Skeletal muscle satellite cell (primary cell): ENCODE data around the gene KDM2B.

Experiments
- H3K27me3 ChIP-seq: 2 replicates; pipeline ENCODE4 v1.7.0; 2013; ENCODE audit warnings: low read length; ENCODE audit not compliant: control insufficient read depth, insufficient read depth
- H3K36me3 ChIP-seq: 2 replicates; pipeline ENCODE4 v1.7.0; 2013; ENCODE audit warnings: mild to moderate bottlenecking, control low read depth, low read length; ENCODE audit not compliant: insufficient read depth
- H3K4me1 ChIP-seq: 2 replicates; pipeline ENCODE4 v1.7.0; 2013; ENCODE audit warnings: low read length; ENCODE audit not compliant: control insufficient read depth, insufficient read depth
- H3K4me2 ChIP-seq: 2 replicates; pipeline ENCODE4 v1.7.0; 2013; ENCODE audit warnings: mild to moderate bottlenecking, low read length
- H3K4me3 ChIP-seq: 2 replicates; pipeline ENCODE4 v1.7.0; 2013; ENCODE audit warnings: low read length
- H3K9ac ChIP-seq: 2 replicates; pipeline ENCODE4 v1.7.0; 2013; ENCODE audit warnings: mild to moderate bottlenecking, low read depth, low read length, moderate library complexity
- H3K9me3 ChIP-seq: replicated peaks from 2 replicates; pipeline ENCODE4 v1.7.0; 2013; ENCODE audit warnings: mild to moderate bottlenecking, control low read depth, low read length

The KDM2B gene

GRCh38 chr12:121549075-121549474 is 31.7 kb downstream of the KDM2B start:
- H3K4me3 ChIP-seq, result no peak overlapping the region
- no peak overlapping the region for H3K4me2 ChIP-seq
- H3K27me3 ChIP-seq, result no peaks in the 10 kb centered on the region
- H3K36me3 ChIP-seq, result peaks cover 8% of the 10 kb centered on the region
- H3K9ac ChIP-seq, result no peak overlapping the region
- H3K9me3 ChIP-seq, result no peaks in the 10 kb centered on the region
- no peaks in the 10 kb centered on the region for H3K4me1 ChIP-seq

GRCh38 chr12:121545480-121545879 is 35.3 kb downstream of the KDM2B start:
- H3K4me1 ChIP-seq, result no peaks in the 10 kb centered on the region
- no peaks in the 10 kb centered on the region for H3K27me3 ChIP-seq
- peaks cover 8% of the 10 kb centered on the region for H3K36me3 ChIP-seq
- no peak overlapping the region for H3K4me3 ChIP-seq
- H3K4me2 ChIP-seq, result no peak overlapping the region
- H3K9me3 ChIP-seq, result no peaks in the 10 kb centered on the region
- H3K9ac ChIP-seq, result no peak overlapping the region

DNA sequence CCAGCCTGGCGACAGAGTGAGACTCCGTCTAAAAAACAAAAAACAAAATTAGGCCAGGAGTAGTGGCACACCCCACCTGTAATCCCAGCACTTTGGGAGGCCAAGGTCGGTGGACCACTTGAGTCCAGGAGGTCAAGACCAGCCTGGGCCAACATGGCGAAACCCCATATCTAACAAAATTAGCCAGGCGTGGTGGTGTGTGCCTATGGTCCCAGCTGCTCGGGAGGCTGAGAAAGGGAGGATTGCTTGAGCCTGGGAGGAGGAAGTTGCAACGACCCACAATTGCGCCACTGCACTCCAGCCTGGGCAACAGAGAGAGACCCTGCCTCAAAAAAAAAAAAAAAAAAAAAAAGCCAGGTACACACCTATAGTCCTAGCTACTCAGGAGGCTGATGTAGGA is 37.0 kb downstream of the KDM2B start:
- Histone ChIP-seq H3K9me3 (no peaks in the 10 kb centered on the region), H3K4me1 (no peaks in the 10 kb centered on the region), H3K9ac (no peak overlapping the region), H3K36me3 (peaks cover 6% of the 10 kb centered on the region), H3K4me3 (no peak overlapping the region), H3K4me2 (no peak overlapping the region), H3K27me3 (no peaks in the 10 kb centered on the region)

GRCh38 chr12:121539908-121540307 is 40.9 kb downstream of the KDM2B start:
- no peaks in the 10 kb centered on the region for H3K27me3 ChIP-seq
- H3K9ac ChIP-seq, result no peak overlapping the region
- no peak overlapping the region for H3K4me2 ChIP-seq
- H3K36me3 ChIP-seq, result no peaks in the 10 kb centered on the region
- no peaks in the 10 kb centered on the region for H3K9me3 ChIP-seq
- no peak overlapping the region for H3K4me3 ChIP-seq
- H3K4me1 ChIP-seq, result peaks cover 26% of the 10 kb centered on the region

GRCh38 chr12:121538699-121539061 is 42.1 kb downstream of the KDM2B start:
- no peaks in the 10 kb centered on the region for H3K9me3 ChIP-seq
- no peaks in the 10 kb centered on the region for H3K27me3 ChIP-seq
- H3K4me3 ChIP-seq, result no peak overlapping the region
- peaks cover 26% of the 10 kb centered on the region for H3K4me1 ChIP-seq
- peak overlapping the region; percentile 98 for H3K4me2 ChIP-seq
- H3K36me3 ChIP-seq, result no peaks in the 10 kb centered on the region
- no peak overlapping the region for H3K9ac ChIP-seq

- H3K9ac ChIP-seq, result peak overlapping the region; percentile 45
These were observed 42.8 kb downstream of the KDM2B start for GRCh38 chr12:121537814-121538698.

GRCh38 chr12:121536899-121537813 is 43.7 kb downstream of the KDM2B start:
- Histone ChIP-seq H3K4me1 (peaks cover 26% of the 10 kb centered on the region), H3K9me3 (no peaks in the 10 kb centered on the region), H3K9ac (peak overlapping the region; percentile 45), H3K4me2 (peak overlapping the region; percentile 98), H3K4me3 (peak overlapping the region; percentile 75), H3K36me3 (no peaks in the 10 kb centered on the region), H3K27me3 (no peaks in the 10 kb centered on the region)

More at GRCh38 chr12:121537814-121538698, 42.8 kb downstream of the KDM2B start:
- H3K27me3 ChIP-seq, result no peaks in the 10 kb centered on the region
- peaks cover 26% of the 10 kb centered on the region for H3K4me1 ChIP-seq
- H3K9me3 ChIP-seq, result no peaks in the 10 kb centered on the region
- H3K4me2 ChIP-seq, result peak overlapping the region; percentile 98
- no peaks in the 10 kb centered on the region for H3K36me3 ChIP-seq
- peak overlapping the region; percentile 75 for H3K4me3 ChIP-seq

GRCh38 chr12:121536054-121536898 is 44.5 kb downstream of the KDM2B start:
- Histone ChIP-seq H3K36me3 (peaks cover 4% of the 10 kb centered on the region), H3K4me1 (peaks cover 26% of the 10 kb centered on the region), H3K27me3 (no peaks in the 10 kb centered on the region), H3K9ac (peak overlapping the region; percentile 45), H3K9me3 (no peaks in the 10 kb centered on the region), H3K4me2 (peak overlapping the region; percentile 98), H3K4me3 (peak overlapping the region; percentile 75)

DNA sequence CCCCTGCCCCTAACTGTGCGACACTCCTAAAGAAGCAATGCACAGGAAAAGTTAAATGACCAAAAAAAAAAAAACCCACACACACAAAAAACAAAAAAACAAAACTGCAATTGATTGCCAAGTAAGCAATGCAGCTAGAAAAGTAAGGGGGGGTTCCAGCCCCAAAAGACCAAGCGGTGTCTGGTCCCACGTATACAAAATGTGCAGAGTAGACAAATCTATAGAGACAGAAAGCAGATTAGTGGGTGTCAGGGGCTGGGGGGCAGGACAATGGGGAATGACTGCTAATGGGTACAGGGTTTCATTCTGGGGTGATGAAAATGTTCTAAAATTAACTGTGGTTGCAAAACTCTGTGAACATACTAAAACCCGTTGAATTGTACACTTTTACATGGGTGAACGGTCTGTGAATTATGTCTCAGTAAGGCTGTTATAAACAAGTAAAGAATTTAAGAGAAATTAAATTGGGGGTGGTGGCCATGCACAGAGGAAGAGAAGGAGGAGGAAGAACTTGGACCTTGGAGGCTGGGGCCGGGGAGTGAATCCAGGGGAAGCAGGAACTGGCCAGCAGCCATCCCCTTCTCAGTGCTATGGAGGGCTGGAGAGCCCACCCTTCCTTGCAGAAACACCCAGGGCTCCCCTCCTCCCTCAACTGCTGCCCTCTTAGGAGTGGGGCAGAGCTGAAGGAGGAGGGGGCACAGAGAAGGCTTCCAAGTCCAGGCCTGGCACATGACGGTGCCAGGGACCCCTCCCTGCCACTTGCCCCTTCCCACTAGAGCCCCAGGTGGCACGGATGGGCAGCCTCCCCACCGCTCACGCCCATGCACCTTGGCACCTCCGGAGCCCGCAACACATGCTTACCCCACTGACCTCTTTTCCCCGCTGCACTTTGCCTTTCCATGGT is 45.4 kb downstream of the KDM2B start:
- H3K4me1 ChIP-seq, result peaks cover 32% of the 10 kb centered on the region
- peak overlapping the region; percentile 14 for H3K4me3 ChIP-seq
- no peak overlapping the region for H3K9ac ChIP-seq

GRCh38 chr12:121534495-121535148 is 46.2 kb downstream of the KDM2B start:
- peaks cover 32% of the 10 kb centered on the region for H3K4me1 ChIP-seq
- H3K4me2 ChIP-seq, result no peak overlapping the region
- H3K27me3 ChIP-seq, result no peaks in the 10 kb centered on the region
- peaks cover 4% of the 10 kb centered on the region for H3K36me3 ChIP-seq
- no peak overlapping the region for H3K4me3 ChIP-seq
- no peaks in the 10 kb centered on the region for H3K9me3 ChIP-seq
- H3K9ac ChIP-seq, result no peak overlapping the region

More for the DNA sequence above, 45.4 kb downstream of the KDM2B start:
- Histone ChIP-seq H3K36me3 (peaks cover 4% of the 10 kb centered on the region), H3K4me2 (peak overlapping the region; percentile 98), H3K9me3 (no peaks in the 10 kb centered on the region), H3K27me3 (no peaks in the 10 kb centered on the region)
